GM18526 (cell line): Measurements from ENCODE around the gene GSC.

Source experiments
- POLR2A ChIP-seq: IDR thresholded peaks from 3 replicates; pipeline ENCODE4 v1.6.1; 2011; ENCODE audit not compliant: insufficient read length; ENCODE audit errors: extremely low read depth

Gene GSC

DNA sequence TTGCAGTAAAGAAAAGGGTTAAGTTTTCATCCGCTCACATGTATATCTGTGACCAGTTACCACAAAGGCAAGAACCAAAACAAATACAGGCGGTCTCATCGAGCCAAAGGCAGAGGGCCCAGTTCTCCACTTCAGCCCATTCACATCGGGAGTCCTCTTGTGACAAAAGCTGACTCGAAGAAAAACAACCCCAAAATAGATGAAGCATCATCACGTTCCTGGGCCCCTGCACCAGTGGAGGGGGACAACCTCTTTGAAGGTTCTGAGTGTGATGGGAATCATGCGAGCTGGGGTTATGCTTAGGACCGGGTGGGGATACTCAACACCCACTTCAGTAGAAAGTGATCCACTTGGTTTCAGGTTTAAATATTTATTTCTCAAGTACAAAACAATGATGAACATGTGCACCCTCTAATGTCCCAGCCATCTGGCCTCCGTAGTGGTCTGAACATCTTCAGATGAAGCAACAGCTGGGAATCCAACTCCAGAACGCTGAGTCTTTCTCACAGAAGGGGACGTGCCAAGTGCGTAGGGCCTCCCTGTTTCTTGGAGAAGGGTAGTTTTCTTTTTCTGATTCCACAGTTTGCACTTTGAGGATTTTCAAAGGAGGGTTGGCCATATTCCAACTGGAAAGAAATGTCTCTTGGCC lies 8.4 kb downstream of the GSC start:
- TF ChIP-seq POLR2A: no peak

GRCh38 chr14:94756310-94756882 lies 13.5 kb downstream of the GSC start:
- no peak for TF ChIP-seq POLR2A

DNA sequence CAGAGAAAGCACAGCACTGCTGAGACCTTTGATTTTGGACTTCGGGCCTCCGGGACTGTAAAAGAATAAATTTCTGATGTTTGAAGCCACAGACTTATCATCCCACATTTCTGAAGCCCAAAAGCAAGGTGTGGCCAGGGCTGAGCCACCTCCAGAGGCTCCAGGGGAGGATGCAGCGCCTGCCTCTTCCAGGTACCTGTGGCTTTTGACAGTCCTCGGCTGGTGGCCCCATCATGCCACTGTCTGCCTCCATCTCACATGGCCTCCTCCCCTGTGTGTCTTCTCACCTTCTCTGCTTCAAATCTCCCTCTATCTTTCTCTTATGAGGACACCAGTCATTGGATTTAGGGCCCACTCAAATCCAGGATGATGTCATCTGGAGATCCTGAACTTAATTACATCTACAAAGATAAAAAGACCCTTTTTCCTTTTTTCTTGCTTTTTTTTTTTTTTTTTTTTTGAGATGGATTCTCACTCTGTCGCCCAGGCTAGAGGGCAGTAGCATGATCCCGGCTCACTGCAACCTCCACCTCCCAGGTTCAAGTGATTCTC lies 15.4 kb downstream of the GSC start:
- TF ChIP-seq POLR2A: no peak

DNA sequence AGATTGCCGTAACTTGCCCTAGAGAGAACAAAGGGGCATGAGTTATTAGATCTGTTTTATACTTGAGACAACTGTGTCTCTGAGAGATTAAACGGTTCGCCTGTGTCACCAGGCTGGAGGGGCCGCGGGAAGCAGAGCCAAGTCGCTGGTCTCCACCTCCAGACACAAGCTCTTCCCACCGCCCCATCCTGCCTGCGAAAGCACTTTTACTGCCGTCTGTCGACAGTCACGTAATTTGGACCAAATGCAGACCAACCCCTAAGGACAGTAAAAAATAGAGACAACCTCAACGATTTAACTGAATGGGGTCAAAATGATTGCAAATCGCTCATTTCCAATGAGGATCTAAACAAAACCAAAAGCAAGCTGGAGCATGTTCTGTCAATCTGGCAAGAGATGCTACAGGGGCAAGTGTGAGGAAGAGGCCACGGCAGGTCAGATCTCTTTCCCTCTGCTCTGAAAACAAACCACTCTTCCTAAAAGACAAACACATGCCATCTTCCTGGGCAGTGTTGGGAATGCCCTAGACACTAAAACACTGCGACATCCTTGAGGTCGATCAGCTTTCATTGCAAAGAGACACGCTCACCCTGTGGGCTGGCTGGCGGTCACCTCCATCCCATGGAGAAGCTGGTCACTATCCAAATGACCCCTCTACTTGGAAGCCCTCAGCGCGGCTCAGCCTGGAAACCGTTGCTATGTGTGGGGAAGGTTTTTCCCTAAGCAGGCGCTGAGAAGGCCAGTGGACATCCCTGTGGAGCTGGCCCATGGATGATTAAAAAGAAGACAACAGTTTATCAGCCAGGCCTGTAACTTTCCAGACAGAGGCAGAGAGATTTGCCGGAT lies 17.1 kb downstream of the GSC start:
- no peak for TF ChIP-seq POLR2A

DNA sequence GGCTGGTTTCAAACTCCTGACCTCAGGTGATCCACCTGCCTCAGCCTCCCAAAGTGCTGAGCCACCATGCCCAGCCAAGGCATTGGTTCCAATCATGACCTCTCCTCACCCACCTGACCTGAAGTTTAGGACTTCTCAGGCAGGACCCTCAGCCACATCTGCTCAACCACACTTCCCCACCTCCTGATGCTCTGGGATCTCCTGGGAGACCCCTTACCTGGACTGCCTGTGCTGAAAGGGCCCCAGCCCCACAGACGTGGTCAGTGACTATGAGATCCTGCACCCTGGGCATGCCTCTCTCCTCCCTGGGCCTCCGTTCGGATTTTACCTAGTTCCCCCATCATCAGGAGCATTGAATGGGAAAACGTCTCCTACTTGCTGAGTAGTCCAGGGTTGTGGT lies 18.0 kb downstream of the GSC start:
- no peak for TF ChIP-seq POLR2A

GRCh38 chr14:94751321-94751720 lies 18.6 kb downstream of the GSC start:
- no peak for TF ChIP-seq POLR2A

GRCh38 chr14:94750371-94750770 lies 19.5 kb downstream of the GSC start:
- TF ChIP-seq POLR2A: no peak

GRCh38 chr14:94748667-94749347 lies 21.1 kb downstream of the GSC start:
- no peak for TF ChIP-seq POLR2A

GRCh38 chr14:94747739-94748138 lies 22.2 kb downstream of the GSC start:
- TF ChIP-seq POLR2A: no peak

- no peak for TF ChIP-seq POLR2A
Observed at GRCh38 chr14:94746131-94746530, 23.8 kb downstream of the GSC start.

DNA sequence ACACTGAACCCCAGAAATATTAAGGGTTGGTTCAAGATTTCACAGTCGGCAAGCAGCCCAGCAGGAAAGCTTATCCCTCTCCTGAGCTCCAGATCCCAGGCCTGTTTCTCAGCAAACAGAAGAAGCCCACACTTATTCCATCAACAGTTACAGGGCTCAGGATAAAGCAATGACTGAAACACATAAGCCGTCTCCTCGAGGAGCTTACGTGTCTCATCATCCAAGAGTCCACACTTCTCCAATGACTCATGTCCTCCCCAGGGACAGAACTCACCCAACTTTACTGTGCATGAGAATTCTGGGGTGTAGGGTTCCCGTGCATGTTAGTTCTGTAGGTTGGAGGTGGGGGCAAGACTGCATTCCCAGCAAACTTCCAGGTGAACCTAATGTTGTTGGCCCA lies 31.2 kb downstream of the GSC start:
- TF ChIP-seq POLR2A: no peak

DNA sequence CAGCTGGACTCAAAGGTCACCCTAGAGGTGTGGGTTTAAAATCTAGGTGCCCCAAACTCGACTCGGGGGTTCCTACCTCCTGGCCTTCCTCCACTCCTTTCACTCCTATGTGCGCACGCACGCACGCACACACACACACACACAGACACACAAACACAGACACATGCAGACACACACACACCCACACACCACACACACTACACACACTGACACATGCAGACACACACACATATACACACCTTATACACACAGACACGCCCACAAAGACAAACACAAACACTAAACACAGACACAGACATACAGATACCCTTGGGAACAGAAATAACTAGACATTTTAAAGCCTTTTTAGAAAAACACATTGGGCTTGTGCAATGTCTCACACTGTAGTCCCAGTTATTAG lies 31.8 kb downstream of the GSC start:
- TF ChIP-seq POLR2A: no peak

- no peak for TF ChIP-seq POLR2A
Observed at GRCh38 chr14:94728950-94729349, 41.0 kb downstream of the GSC start.

DNA sequence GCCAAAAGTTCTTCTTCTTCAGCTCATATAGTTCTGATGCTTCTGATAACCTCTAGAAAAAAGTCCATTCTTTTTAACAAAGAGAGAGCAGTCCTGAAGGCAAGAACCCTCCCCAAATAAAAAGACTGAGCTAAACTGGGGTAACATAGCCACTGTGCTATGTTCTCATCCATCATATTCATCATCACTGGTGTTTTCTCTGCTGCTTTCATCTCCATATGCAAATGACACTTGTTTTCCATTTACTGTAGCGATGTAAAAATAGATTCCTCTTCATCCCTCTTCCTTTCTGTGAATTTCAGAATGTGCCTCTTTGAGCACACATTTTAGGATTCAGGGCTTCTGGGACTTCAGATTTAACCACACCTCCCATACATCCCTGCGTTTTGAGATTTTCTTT lies 44.9 kb downstream of the GSC start:
- no peak for TF ChIP-seq POLR2A

- TF ChIP-seq POLR2A: no peak
Observed at GRCh38 chr14:94722397-94722796, 47.5 kb downstream of the GSC start.
